Smooth muscle cell (in vitro differentiated cells): ENCODE measurements around the gene SPEF1. TPM values are rescaled to one million over a fixed set of nuclear protein-coding genes. Genes with fewer than 3 reads are reported as not detected.

Source experiments
- DNase-seq: peaks from one replicate; lab custom pipeline; 2025; ENCODE audit not compliant: unreplicated experiment; lab: John Stamatoyannopoulos, UW
- H2AFZ ChIP-seq: fragments of 200-600 bp; sonication (generic); 2 replicates; pipeline ENCODE4 v1.6.0; 2016; ENCODE audit warnings: antibody characterized with exemption, low read depth, mild to moderate bottlenecking
- H3F3A ChIP-seq: fragments of 200-600 bp; sonication (generic); 2 replicates; pipeline ENCODE4 v1.6.0; 2017; ENCODE audit warnings: antibody characterized with exemption, low read depth
- H3K27ac ChIP-seq: fragments of 200-600 bp; sonication (generic); 2 replicates; pipeline ENCODE4 v1.5.1; 2016; ENCODE audit warnings: low read depth, mild to moderate bottlenecking
- H3K27me3 ChIP-seq: fragments of 200-600 bp; sonication (generic); 2 replicates; pipeline ENCODE4 v1.6.1; 2016; ENCODE audit warnings: low read depth, mild to moderate bottlenecking
- H3K36me3 ChIP-seq: fragments of 200-600 bp; sonication (generic); 2 replicates; pipeline ENCODE4 v1.5.1; 2016; ENCODE audit warnings: low read depth
- H3K4me1 ChIP-seq: fragments of 200-600 bp; sonication (generic); 2 replicates; pipeline ENCODE4 v1.5.1; 2016; ENCODE audit warnings: low read depth
- H3K4me2 ChIP-seq: fragments of 200-600 bp; sonication (generic); 2 replicates; pipeline ENCODE4 v1.6.0; 2016; ENCODE audit warnings: mild to moderate bottlenecking
- H3K4me3 ChIP-seq: fragments of 200-600 bp; sonication (generic); 2 replicates; pipeline ENCODE4 v1.5.1; 2016; ENCODE audit warnings: mild to moderate bottlenecking
- H3K79me2 ChIP-seq: fragments of 200-600 bp; sonication (generic); 2 replicates; pipeline ENCODE4 v1.6.0; 2016; ENCODE audit warnings: low read depth, mild to moderate bottlenecking
- H3K9ac ChIP-seq: fragments of 200-600 bp; sonication (generic); 2 replicates; pipeline ENCODE4 v1.6.0; 2016; ENCODE audit warnings: low read depth
- H3K9me3 ChIP-seq: fragments of 200-600 bp; sonication (generic); replicated peaks from 2 replicates; pipeline ENCODE4 v1.5.1; 2016; ENCODE audit warnings: low read depth
- H4K20me1 ChIP-seq: fragments of 200-600 bp; sonication (generic); 2 replicates; pipeline ENCODE4 v1.6.0; 2016; ENCODE audit warnings: low read depth
- CTCF ChIP-seq: fragments of 200-600 bp; sonication (generic); IDR thresholded peaks from 2 replicates; pipeline ENCODE4 v1.5.1; 2017; ENCODE audit warnings: borderline replicate concordance, mild to moderate bottlenecking, antibody characterized with exemption; ENCODE audit not compliant: insufficient read depth, poor library complexity, severe bottlenecking
- WGBS: methylation state at CpG from one replicate; pipeline ENCODE4 v1.1.7; 2016; ENCODE audit warnings: low lambda C conversion rate; 5-methylcytosine and 5-hydroxymethylcytosine counted together
- polyA plus RNA-seq: library from polyadenylated mRNA; unstranded; fragments of >200 nt; fragmentation: Nextera tagmentation; extraction: Ambion mirVana; gene quantifications from 2 replicates; pipeline ENCODE4 v1.2.1, GENCODE V29; 2016
- total RNA-seq: library from RNA; depleted of rRNA; stranded (reverse); fragments of >200 nt; gene quantifications from 2 replicates; pipeline ENCODE4 v1.2.3, GENCODE V29; 2014

SPEF1 gene
- total and polyA plus RNA-seq, 2 experiments from 2014 or later: 0.32 to 0.36 TPM

GRCh38 chr20:3755269-3755668 lies 26.0 kb downstream of the SPEF1 start:
- Histone ChIP-seq H3K27ac (no peak overlapping the region), H3K4me2 (no peak overlapping the region), H2AFZ (no peak overlapping the region), H3K4me3 (no peak overlapping the region), H3K9ac (no peak overlapping the region), H3K27me3 (peaks cover 17% of the 10 kb centered on the region), H3K36me3 (no peaks in the 10 kb centered on the region), H3F3A (peaks cover 2% of the 10 kb centered on the region), H3K9me3 (no peaks in the 10 kb centered on the region), H3K4me1 (peaks cover 6% of the 10 kb centered on the region), H3K79me2 (no peaks in the 10 kb centered on the region), H4K20me1 (peaks cover 7% of the 10 kb centered on the region)
- TF ChIP-seq CTCF: no peak
- DNase-seq: no peak
- WGBS: 99% methylated on average over 6 of the region's 7 CpGs

- Histone ChIP-seq H4K20me1 (peaks cover 7% of the 10 kb centered on the region), H3K27ac (no peak overlapping the region), H3K4me1 (peaks cover 5% of the 10 kb centered on the region), H3K9ac (no peak overlapping the region), H3K9me3 (no peaks in the 10 kb centered on the region), H3K4me3 (no peak overlapping the region), H3K36me3 (no peaks in the 10 kb centered on the region), H2AFZ (no peak overlapping the region), H3K4me2 (no peak overlapping the region), H3K79me2 (no peaks in the 10 kb centered on the region), H3F3A (peaks cover 2% of the 10 kb centered on the region), H3K27me3 (peaks cover 28% of the 10 kb centered on the region)
- over 99% methylated on average over 15 of the region's 16 CpGs for WGBS
- DNase-seq: no peak
- no peak for TF ChIP-seq CTCF
Observed at GRCh38 chr20:3754276-3754630, 27.0 kb downstream of the SPEF1 start.

- no peaks in the 10 kb centered on the region for H3K79me2 ChIP-seq
- no peak for DNase-seq
- WGBS: 92% methylated on average over 8 of the region's 26 CpGs
- H3K27me3 ChIP-seq: peaks cover 33% of the 10 kb centered on the region
- no peak overlapping the region for H3K9ac ChIP-seq
- H3K27ac ChIP-seq: no peak overlapping the region
- H3K4me2 ChIP-seq: no peak overlapping the region
- H3K4me1 ChIP-seq: peaks cover 5% of the 10 kb centered on the region
- H2AFZ ChIP-seq: no peak overlapping the region
- H3F3A ChIP-seq: peaks cover 2% of the 10 kb centered on the region
- no peak for TF ChIP-seq CTCF
- H3K9me3 ChIP-seq: no peaks in the 10 kb centered on the region
- H3K36me3 ChIP-seq: no peaks in the 10 kb centered on the region
- H3K4me3 ChIP-seq: no peak overlapping the region
- peaks cover 7% of the 10 kb centered on the region for H4K20me1 ChIP-seq
Observed at GRCh38 chr20:3753501-3754275, 27.6 kb downstream of the SPEF1 start.

- 30% methylated on average over 4 of the region's 4 CpGs for WGBS
- no peak overlapping the region for H3K9ac ChIP-seq
- H3K4me3 ChIP-seq: no peak overlapping the region
- H3K4me2 ChIP-seq: no peak overlapping the region
- TF ChIP-seq CTCF: peak; percentile 55
- H3K27ac ChIP-seq: no peak overlapping the region
- peaks cover 7% of the 10 kb centered on the region for H4K20me1 ChIP-seq
- H3K27me3 ChIP-seq: peaks cover 38% of the 10 kb centered on the region
- no peak for DNase-seq
- H3K36me3 ChIP-seq: no peaks in the 10 kb centered on the region
- no peaks in the 10 kb centered on the region for H3K79me2 ChIP-seq
- peaks cover 2% of the 10 kb centered on the region for H3F3A ChIP-seq
- H3K9me3 ChIP-seq: no peaks in the 10 kb centered on the region
- no peak overlapping the region for H2AFZ ChIP-seq
- peaks cover 5% of the 10 kb centered on the region for H3K4me1 ChIP-seq
Observed at GRCh38 chr20:3753098-3753497, 28.1 kb downstream of the SPEF1 start.
